ENCODE results near the gene ATAD3C.
A peak's percentile ranks its signal among the peaks of the same experiment; 100 is the strongest.
"Not testable (repeated sequence)": the region's sequence is repeated elsewhere in the genome, so short reads cannot be mapped to it uniquely, and the experiment has no call there.

The ATAD3C gene

GRCh38 chr1:1449099-1449739 lies at the start of gene ATAD3C:
ATAD3C (plus strand) TSS chr1:1449689; CDS start chr1:1450684, 995 bp downstream.
- DNase-seq: no peak
- intact Hi-C loops (cut with DNase I): loop anchor here (10.0 kb wide), 1 partner anchor 54 kb away; the partner anchor contains the start of gene CCNL2

- DNase-seq: peak in 1 of 42 donors; percentile 15
- intact Hi-C loops (cut with DNase I): loop anchor here (10.0 kb wide), 1 partner anchor 45 kb away; the partner anchor contains the start of gene ATAD3C
These were observed 49.5 kb upstream of the ATAD3C start for GRCh38 chr1:1399872-1400575.

DNA sequence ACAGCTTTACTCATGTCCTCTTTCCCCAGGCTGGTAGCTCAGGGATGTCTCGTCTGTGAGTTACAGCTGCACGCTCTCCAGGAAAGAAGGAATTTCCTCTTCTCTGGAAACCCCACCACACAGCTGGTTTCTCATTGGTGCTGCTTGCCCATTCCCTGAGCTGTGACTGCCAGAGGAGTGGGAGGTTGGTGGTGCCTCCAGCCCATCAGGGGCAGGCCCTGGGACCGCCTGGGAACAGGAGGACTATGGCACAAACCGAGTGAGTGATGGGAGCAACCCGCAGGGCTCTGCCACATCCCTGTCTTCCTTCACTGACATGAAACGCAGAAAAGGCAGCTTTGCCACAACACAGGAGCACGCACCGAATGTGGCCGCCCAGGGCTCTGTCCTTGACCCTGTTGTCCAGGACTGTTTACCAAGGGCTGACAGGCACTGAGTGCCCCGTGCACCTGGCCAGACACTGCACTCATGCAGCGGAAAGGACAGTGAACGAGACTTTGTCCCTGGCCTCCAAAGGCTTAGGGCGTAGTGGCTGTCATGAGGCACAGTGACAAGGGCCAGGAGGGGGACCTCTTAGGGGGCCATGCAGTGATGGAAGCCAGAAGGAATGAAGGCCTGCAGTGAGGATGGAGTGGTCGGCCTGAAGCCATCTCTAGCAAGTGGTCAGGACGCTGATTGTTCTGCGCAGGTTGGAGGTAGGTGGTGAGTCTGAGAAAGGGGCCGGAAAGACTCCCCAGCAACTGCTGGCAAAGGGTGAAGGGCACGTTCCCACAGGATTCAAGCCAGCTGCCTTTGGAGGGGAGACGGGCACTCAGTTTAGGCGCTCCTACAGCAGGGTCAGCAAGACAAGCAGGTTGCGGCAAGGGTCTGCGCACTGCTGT lies 48.7 kb upstream of the ATAD3C start:
- intact Hi-C loops (cut with DNase I): no loop called here

DNA sequence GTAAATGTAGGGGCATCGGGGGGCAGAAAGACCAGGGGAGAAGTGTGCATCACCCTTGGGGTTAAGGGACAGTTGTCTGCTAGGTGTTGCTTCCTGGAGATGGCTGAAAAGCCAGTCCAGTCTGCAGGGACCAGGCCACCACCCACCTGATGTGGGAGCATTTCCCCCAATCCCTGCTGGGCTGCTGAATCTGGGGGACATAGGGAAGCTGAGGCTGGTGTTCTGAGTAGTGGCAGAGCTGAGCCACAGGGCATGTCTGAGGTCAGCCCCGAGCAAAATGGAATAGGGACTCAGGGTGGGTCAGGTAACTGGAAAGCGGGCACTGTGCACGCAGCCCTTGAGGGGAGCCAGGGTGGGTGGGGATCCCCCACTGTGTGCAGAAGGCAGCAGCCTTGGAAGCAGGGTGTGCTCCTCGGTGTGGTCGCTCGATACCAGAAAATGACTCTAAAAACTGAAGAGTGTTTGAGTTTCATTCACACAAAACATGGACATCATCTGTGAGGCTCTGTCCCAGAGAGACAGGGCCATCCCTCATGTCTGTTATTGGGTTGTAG lies 48.0 kb upstream of the ATAD3C start:
- intact Hi-C loops (cut with DNase I): no loop called here
- DNase-seq: no peak

More for the DNA sequence above, 48.7 kb upstream of the ATAD3C start:
- DNase-seq: no peak

GRCh38 chr1:1402072-1402900 lies 47.2 kb upstream of the ATAD3C start:
- DNase-seq: no peak
- intact Hi-C loops (cut with DNase I): no loop called here

GRCh38 chr1:1402901-1403392 lies 46.5 kb upstream of the ATAD3C start:
- DNase-seq; intact Hi-C loops (cut with DNase I): not testable (repeated sequence)

DNA sequence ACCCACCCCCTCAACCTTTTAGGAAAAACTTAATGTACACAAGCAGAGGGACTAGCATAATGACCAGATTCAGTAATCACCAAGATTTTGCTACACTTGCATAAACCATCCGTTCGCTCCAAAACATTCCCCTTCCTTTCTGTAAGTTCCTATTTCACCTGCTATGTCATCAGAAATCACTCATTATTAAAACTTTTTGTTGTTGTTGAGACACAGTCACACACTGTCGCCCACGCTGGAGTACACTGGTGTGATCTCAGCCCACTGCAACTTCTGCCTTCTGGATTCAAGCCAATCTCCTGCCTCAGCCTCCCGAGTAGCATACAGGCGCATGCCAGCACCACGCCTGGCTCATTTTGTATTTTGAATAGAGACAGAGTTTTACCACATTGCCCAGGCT lies 45.8 kb upstream of the ATAD3C start:
- no peak for DNase-seq
- intact Hi-C loops (cut with DNase I): no loop called here

GRCh38 chr1:1406101-1406820 lies 43.2 kb upstream of the ATAD3C start:
- intact Hi-C loops (cut with DNase I): no loop called here
- no peak for DNase-seq

DNA sequence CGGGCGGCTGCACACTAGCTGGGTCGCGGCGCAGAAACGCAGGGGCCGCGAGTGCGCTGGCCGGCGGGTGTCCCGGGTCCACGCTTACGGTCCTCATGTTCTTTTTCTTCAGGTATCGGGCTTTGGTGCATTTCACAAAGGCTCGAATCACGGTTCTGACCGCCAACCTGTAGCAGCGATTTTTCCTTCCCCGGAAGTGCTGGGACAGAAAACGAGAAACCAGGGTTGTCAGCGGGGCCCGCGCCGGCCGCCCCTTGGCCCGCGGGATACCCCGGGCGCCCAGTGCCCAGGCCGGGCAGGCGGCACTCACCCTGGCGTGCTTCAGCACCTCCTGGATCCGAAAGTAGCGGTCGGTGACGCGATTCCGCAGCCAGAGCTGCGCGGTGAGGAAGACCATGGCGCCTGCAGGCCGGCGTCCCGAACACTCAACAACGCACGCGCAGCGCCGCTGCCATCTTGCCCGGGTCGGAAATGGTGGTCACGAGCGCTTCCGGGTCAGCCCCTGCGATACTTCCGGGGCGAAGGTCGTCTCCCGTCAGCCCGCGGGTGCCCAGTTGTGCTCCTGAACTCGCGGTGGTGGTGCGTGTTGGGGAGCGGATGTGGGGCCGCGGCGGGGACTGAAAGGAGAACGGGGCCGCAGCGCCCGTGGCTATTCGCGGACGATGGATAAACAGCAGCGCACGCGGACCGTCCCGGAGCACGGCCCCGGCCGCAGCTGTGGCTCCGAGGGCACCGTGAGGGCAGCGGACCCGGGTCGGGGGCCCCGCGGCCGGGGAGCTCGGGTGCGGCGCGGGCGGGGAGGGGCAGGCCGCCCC lies 42.5 kb upstream of the ATAD3C start, which contains the start of gene MRPL20:
TSS of gene MRPL20 (minus strand) at position 473 of the 815 bp plus-strand sequence. CDS start at position 397, 76 bp downstream.
- intact Hi-C loops (cut with DNase I): no loop called here
- DNase-seq: peak; percentile 88 to 99 (median 95)

GRCh38 chr1:1407636-1408318 lies 41.7 kb upstream of the ATAD3C start:
- intact Hi-C loops (cut with DNase I): no loop called here
- DNase-seq: no peak

DNA sequence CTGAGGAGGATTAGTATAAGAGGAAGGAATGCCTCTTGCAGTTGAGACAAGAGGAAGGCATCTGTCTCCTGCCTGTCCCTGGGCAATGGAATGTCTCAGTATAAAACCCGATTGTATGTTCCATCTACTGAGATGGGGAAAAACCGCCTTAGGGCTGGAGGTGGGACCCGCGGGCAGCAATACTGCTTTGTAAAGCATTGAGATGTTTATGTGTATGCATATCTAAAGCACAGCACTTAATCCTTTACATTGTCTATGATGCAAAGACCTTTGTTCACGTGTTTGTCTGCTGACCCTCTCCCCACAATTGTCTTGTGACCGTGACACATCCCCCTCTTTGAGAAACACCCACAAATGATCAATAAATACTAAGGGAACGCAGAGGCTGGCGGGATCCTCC lies 39.3 kb upstream of the ATAD3C start:
- DNase-seq; intact Hi-C loops (cut with DNase I): not testable (repeated sequence)

- no peak for DNase-seq
- intact Hi-C loops (cut with DNase I): no loop called here
These were observed 37.9 kb upstream of the ATAD3C start for GRCh38 chr1:1411626-1412025.

- DNase-seq; intact Hi-C loops (cut with DNase I): not testable (repeated sequence)
These were observed 37.1 kb upstream of the ATAD3C start for GRCh38 chr1:1412311-1412902.

DNA sequence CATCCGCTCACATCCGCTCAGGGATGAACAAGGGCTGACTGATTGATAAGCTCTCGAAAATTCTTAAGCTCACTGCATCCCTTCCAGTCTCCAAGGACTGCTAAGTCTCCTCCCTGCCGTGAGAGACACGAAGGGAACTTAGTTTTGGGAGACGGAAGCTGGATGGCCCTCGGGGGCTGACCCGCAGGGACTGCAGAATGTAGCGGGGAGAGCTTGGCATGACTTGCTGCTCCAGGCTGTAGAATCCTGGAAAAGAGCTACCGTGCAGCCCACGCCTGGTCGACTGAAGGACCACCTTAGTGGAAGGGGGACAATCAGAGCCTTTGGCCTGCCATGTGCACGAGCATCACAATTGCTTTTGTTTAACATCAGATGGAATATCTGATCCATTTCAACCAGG lies 33.7 kb upstream of the ATAD3C start:
- DNase-seq: no peak
- intact Hi-C loops (cut with DNase I): no loop called here

GRCh38 chr1:1417396-1417795 lies 32.1 kb upstream of the ATAD3C start:
- DNase-seq; intact Hi-C loops (cut with DNase I): not testable (repeated sequence)

Measured in head of caudate nucleus (tissue), 42 donors.